NCI-H1436 (cell line): ENCODE results near the gene APOF.
"Not testable (repeated sequence)": the region's sequence is repeated elsewhere in the genome, so short reads cannot be mapped to it uniquely, and the experiment has no call there.

Experiments
- DNase-seq: peaks from one replicate; lab custom pipeline; 2025; lab: John Stamatoyannopoulos, UW

APOF gene, protein sequence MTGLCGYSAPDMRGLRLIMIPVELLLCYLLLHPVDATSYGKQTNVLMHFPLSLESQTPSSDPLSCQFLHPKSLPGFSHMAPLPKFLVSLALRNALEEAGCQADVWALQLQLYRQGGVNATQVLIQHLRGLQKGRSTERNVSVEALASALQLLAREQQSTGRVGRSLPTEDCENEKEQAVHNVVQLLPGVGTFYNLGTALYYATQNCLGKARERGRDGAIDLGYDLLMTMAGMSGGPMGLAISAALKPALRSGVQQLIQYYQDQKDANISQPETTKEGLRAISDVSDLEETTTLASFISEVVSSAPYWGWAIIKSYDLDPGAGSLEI

GRCh38 chr12:56362130-56363059 lies at the start of gene APOF:
Gene APOF, minus strand, starts transcription at chr12:56362857. Its CDS starts 112 bp downstream, at chr12:56362745.
- no peak for DNase-seq

DNA sequence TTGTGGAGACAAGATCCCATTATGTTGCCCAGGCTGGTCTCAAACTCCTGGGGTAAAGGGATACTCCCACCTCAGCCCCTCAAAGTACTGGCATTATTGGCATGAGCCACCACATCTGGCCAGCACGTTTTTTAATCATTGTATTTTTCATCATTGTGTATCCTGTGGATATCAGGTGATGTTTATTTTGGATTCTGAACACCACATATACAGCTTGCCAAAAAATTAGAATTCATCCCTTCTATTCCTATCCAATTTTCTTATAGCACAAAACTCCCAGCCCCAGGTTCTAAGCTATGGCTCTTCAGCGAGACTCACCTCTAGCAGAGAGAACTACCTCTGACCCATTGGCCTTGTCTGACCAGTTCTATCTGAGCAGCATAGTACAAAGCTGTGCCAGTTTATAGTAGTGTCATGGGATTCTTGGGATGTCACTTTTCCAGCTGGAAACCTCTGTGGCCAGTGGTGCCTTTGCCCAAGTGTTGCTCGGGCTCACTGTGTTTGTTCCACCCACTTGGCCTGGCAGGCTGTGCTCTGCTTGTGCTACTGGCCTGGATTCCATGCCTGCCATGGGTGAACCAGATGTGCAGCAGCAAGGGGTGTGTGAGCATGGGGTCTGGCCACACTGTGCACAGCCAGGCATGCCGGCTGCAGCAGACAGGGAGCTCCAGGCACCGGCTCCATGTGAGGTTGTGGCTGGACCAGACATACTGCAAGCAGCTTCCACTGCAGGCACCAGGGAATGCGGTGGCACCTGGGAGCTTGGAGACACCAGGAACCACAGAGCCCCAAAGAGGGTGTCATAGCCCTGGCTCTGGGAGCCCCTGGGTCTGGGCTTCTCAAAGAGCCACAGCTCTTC lies 49.4 kb upstream of the APOF start:
- DNase-seq: no peak

DNA sequence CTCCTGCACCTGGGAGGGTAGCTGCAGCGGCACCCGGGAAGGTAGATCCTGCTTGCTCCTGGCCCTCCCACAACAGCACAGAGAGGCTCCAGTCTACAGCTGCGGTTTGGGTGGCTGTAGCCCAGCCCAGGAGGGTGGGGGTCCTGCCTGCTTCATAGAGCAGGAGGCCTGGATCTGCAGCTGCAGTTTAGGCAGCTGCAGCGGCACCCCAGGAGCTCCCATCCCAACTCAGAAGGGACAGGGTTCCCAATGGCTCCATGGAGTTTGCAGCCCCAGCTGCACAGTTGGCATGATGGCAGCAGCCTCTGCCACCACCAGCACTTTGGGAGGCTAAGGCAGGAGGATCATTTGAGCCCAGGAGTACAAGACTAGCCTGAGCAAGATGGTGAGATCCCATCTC lies 48.1 kb upstream of the APOF start:
- DNase-seq: no peak

GRCh38 chr12:56408799-56409417 lies 46.3 kb upstream of the APOF start:
- no peak for DNase-seq

DNA sequence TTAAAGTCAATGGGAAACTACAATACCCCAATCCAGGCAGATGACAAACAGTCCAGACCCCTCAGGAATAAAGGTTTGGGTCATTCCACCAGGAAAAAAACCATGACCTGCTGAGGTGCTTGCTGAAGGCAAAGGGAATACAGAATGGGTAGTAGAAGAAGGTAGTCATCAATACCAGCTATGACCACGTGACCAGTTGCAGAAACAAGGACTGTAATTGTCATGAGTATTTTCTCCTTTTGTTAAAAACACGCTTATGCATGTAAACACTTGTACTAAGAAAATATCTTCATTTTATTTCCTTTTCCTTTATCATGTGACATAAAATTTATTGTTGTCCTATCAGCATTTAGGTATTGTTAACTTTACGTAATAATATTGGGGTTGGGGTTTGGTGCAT lies 41.6 kb upstream of the APOF start:
- DNase-seq: not testable (repeated sequence)

- not testable (repeated sequence) for DNase-seq
Observed at GRCh38 chr12:56401612-56402011, 39.0 kb upstream of the APOF start.

DNA sequence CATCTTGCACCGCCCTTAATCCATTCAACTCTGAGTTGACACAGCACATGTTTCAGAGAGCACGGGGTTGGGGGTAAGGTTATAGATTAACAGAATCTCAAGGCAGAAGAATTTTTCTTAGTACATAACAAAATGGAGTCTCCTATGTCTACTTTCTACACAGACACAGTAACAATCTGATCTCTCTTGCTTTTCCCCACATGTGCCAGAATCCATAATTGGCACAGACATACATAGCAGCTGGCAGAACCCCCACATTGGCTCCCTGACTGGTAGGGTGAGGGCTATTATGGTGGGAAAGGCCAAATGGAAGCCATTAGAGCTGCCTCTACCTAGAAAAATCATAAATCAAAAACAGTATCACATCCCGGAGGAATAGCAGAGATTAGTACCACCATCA lies 38.5 kb upstream of the APOF start:
- DNase-seq: not testable (repeated sequence)

GRCh38 chr12:56399466-56399865 lies 36.8 kb upstream of the APOF start:
- DNase-seq: not testable (repeated sequence)

DNA sequence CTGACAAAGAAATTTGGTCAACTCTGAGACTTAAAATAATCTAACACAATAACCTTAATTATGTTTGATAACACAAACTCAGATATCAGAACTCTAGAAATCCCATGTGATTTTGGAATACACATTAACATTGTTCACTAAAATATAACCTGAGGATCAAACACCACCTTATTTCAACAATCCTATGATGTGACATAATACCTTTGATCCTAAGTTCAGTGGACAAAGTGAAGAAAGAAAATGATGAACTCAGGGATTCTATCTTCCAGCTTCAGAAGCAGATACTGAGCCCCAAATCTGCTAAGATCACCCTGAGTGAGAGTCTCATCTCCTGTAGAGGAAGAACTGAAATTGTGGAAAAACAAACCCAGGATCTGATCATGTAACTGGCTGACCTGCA lies 35.7 kb upstream of the APOF start:
- no peak for DNase-seq

DNA sequence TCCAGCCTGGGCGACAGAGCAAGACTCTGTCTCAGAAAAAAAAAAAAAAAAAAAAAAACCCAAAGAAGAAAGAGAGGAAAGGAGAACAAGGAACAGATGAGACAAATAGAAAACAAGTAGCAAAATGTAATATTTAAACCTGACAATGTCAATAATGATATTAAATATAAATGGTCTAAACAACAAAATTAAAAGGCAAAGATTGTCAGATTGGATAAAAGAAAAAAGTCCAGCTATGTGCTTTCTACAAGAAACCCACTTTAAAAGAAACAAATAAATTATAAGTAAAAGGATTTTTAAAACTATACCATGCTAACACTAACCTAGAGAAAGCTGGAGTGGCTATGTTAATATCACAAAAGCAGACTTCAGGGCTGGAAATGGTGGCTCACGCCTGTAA lies 29.7 kb upstream of the APOF start:
- DNase-seq: no peak

DNA sequence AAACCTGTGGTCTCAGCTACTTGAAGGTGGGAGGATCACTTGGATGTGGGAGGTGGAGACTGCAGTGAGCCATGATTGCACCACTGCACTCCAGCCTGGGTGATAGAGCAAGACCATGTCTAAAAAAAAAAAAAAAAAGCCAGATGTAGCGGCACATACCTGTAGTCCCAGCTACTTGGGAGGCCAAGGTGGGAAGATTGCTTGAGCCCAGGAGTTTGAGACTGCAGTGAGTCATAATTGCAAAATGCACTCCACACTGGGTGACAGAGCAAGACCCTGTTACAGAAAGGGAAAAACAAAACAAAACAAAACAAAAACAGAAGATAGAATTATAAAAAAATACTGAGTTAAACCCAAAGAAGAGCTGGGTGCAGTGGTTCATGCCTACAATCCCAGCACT lies 29.1 kb upstream of the APOF start:
- no peak for DNase-seq

GRCh38 chr12:56389412-56389811 lies 26.8 kb upstream of the APOF start:
- DNase-seq: no peak

- no peak for DNase-seq
Observed at GRCh38 chr12:56387152-56387736, 24.6 kb upstream of the APOF start.

GRCh38 chr12:56385873-56386272 lies 23.2 kb upstream of the APOF start:
- no peak for DNase-seq

- DNase-seq: no peak
Observed at GRCh38 chr12:56382611-56383010, 20.0 kb upstream of the APOF start.

- DNase-seq: no peak
Observed at GRCh38 chr12:56377989-56378316, 15.3 kb upstream of the APOF start.

DNA sequence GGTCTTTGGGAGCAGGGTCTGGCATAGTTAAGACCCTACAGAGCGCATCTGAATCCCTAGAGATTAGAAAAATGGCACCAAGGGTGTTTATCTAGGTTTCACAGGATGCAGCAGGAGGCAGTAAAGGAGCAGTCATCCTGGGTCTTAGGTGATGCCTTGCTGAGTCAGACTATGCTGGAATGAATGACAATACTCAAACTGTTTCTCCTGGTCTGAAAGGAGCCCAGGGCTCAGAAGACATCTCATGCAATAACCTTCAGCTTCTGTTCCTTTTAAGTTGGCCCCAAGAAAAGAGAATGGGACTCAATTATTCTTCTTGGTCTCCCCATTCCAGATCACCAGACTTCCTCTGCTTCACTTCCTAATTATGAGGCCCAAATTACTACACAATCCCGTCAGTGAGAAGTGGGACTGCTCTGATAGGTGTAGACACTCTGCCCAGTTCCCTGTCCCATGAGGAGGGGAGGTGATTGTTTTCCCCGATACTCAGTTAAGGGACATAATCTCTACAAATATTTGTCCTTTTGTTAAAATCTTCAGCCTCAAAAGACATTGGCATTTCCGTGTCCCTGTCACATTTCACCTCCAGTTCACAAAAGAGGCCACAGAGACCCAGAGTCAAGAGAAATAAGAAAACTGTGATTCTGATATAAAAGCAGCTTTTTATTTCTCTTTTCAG lies 14.8 kb upstream of the APOF start:
- DNase-seq: no peak

- no peak for DNase-seq
Observed at GRCh38 chr12:56375598-56376434, 13.2 kb upstream of the APOF start.

- no peak for DNase-seq
Observed at GRCh38 chr12:56374726-56375597, 12.3 kb upstream of the APOF start.
